IMR-90 (cell line): Measurements from ENCODE around the gene ALDH3B2. TPM values are rescaled to one million over a fixed set of nuclear protein-coding genes. Genes with fewer than 3 reads are reported as not detected.

Experiments used
- ATAC-seq: fragments of 200-7000 bp; cut with Tn5 transposase; 2 replicates; pipeline ENCODE4 v1.9.1; 2020; ENCODE audit warnings: low read depth, mild to moderate bottlenecking, moderate library complexity
- BruUV-seq: library from RNA; stranded (reverse); fragments of 400-500 nt; replicated peaks from 2 replicates; lab custom pipeline; 2021; lab: Mats Ljungman, UMichigan
- CTCF ChIA-PET: fragments of 300-600 bp; formaldehyde crosslinking; extraction: SDS; loops from one replicate; lab custom pipeline; 2021; ENCODE audit warnings: antibody characterized with exemption; lab: Yijun Ruan, JAX
- POLR2A ChIA-PET: fragments of 300-600 bp; sonication (Branson Sonifier 250); formaldehyde crosslinking; loops from one replicate; lab custom pipeline; 2022; ENCODE audit warnings: antibody characterized with exemption; ENCODE audit not compliant: unreplicated experiment; lab: Charles Lee
- DNase-seq: peaks from one replicate; pipeline ENCODE4 v3.0.0; 2013
- H2AFZ ChIP-seq: replicated peaks from 2 replicates; pipeline ENCODE3; 2013; ENCODE audit warnings: low read length, mild to moderate bottlenecking; ENCODE audit not compliant: poor library complexity
- H2AK5ac ChIP-seq: 2 replicates; pipeline ENCODE4 v1.6.1; 2013; ENCODE audit warnings: low read depth, low read length, inconsistent platforms
- H2AK9ac ChIP-seq: replicated peaks from 2 replicates; pipeline ENCODE3; 2013; ENCODE audit warnings: mild to moderate bottlenecking, low read depth, low read length, moderate library complexity; ENCODE audit not compliant: poor library complexity
- H2BK120ac ChIP-seq: 2 replicates; pipeline ENCODE4 v1.6.1; 2013; ENCODE audit warnings: low read depth, low read length, inconsistent platforms
- H2BK15ac ChIP-seq: 3 replicates; pipeline ENCODE4 v1.6.1; 2013; ENCODE audit warnings: low read depth, low read length, inconsistent platforms
- H2BK20ac ChIP-seq: 2 replicates; pipeline ENCODE4 v1.6.1; 2013; ENCODE audit warnings: low read depth, mild to moderate bottlenecking, inconsistent platforms, low read length, moderate library complexity
- H2BK5ac ChIP-seq: 2 replicates; pipeline ENCODE4 v1.6.1; 2013; ENCODE audit warnings: mild to moderate bottlenecking, low read depth, low read length, inconsistent platforms; ENCODE audit not compliant: poor library complexity, severe bottlenecking
- H3K14ac ChIP-seq: replicated peaks from 2 replicates; pipeline ENCODE4 v1.6.1; 2013; ENCODE audit warnings: low read depth, low read length, inconsistent platforms
- H3K18ac ChIP-seq: 2 replicates; pipeline ENCODE4 v1.6.1; 2013; ENCODE audit warnings: low read depth, low read length, control low read depth
- H3K23ac ChIP-seq: 2 replicates; pipeline ENCODE4 v1.6.1; 2013; ENCODE audit warnings: low read depth, low read length, inconsistent platforms
- H3K27ac ChIP-seq: 2 replicates; pipeline ENCODE4 v1.5.1; 2013; ENCODE audit warnings: mild to moderate bottlenecking, control low read depth, low read length; ENCODE audit not compliant: insufficient read depth
- H3K27me3 ChIP-seq: 2 replicates; pipeline ENCODE4 v1.6.1; 2013; ENCODE audit warnings: low read length; ENCODE audit not compliant: control insufficient read depth, insufficient read depth
- H3K36me3 ChIP-seq: 2 replicates; pipeline ENCODE4 v1.6.1; 2013; ENCODE audit warnings: low read length, mixed read lengths; ENCODE audit not compliant: control insufficient read depth, insufficient read depth
- H3K4ac ChIP-seq: 2 replicates; pipeline ENCODE4 v1.6.1; 2013; ENCODE audit warnings: low read depth, low read length, inconsistent platforms
- H3K4me1 ChIP-seq: 2 replicates; pipeline ENCODE4 v1.6.1; 2013; ENCODE audit warnings: low read length, mixed read lengths; ENCODE audit not compliant: control insufficient read depth, insufficient read depth
- H3K4me2 ChIP-seq: 2 replicates; pipeline ENCODE4 v1.6.1; 2013; ENCODE audit warnings: low read depth, mild to moderate bottlenecking, control low read depth, low read length, moderate library complexity
- H3K4me3 ChIP-seq: 2 replicates; pipeline ENCODE4 v1.5.1; 2013; ENCODE audit warnings: low read depth, mild to moderate bottlenecking, control low read depth, low read length, moderate library complexity; ENCODE audit not compliant: insufficient read depth
- H3K56ac ChIP-seq: 2 replicates; pipeline ENCODE4 v1.6.1; 2013; ENCODE audit warnings: low read length, inconsistent platforms; ENCODE audit not compliant: insufficient read depth; ENCODE audit errors: extremely low read depth
- H3K79me1 ChIP-seq, 2 experiments: 2 replicates each; pipeline ENCODE4 v1.6.1; 2013; ENCODE audit warnings: low read length in 2 of 2, inconsistent platforms in 1 of 2, low read depth in 1 of 2
- H3K9ac ChIP-seq: 2 replicates; pipeline ENCODE4 v1.6.1; 2013; ENCODE audit warnings: low read depth, low read length, control low read depth
- H3K9me1 ChIP-seq: 2 replicates; pipeline ENCODE4 v1.6.1; 2013; ENCODE audit warnings: low read length, inconsistent platforms; ENCODE audit not compliant: insufficient read depth
- H3K9me3 ChIP-seq: 2 replicates; pipeline ENCODE4 v1.6.1; 2013; ENCODE audit warnings: low read length; ENCODE audit not compliant: control insufficient read depth, insufficient read depth
- H4K20me1 ChIP-seq: 2 replicates; pipeline ENCODE4 v1.6.1; 2013; ENCODE audit warnings: low read length, inconsistent platforms; ENCODE audit not compliant: insufficient read depth
- H4K5ac ChIP-seq: 2 replicates; pipeline ENCODE4 v1.6.1; 2013; ENCODE audit warnings: mild to moderate bottlenecking, low read depth, low read length, control low read depth
- H4K8ac ChIP-seq, 2 experiments: 2 replicates each; pipeline ENCODE4 v1.6.1; 2013; ENCODE audit warnings: low read depth in 2 of 2, low read length in 2 of 2, control low read depth in 1 of 2, inconsistent platforms in 1 of 2
- H4K91ac ChIP-seq: 2 replicates; pipeline ENCODE4 v1.6.1; 2013; ENCODE audit warnings: low read depth, low read length, inconsistent platforms; ENCODE audit not compliant: insufficient read depth
- BHLHE40 ChIP-seq: fragments of 150-350 bp; IDR thresholded peaks from 2 replicates; pipeline ENCODE4 v1.6.1; 2016; ENCODE audit warnings: mild to moderate bottlenecking, low read depth, low read length
- CEBPB ChIP-seq: IDR thresholded peaks from 2 replicates; pipeline ENCODE4 v1.6.1; 2012; ENCODE audit warnings: low read depth, low read length, improper control_type of control experiment
- CHD1 ChIP-seq: IDR thresholded peaks from 2 replicates; pipeline ENCODE4 v1.6.1; 2012; ENCODE audit warnings: low read depth, low read length, improper control_type of control experiment
- FOS ChIP-seq: fragments of 150-350 bp; IDR thresholded peaks from 2 replicates; pipeline ENCODE4 v1.6.1; 2016; ENCODE audit warnings: low read depth, low read length
- MAFK ChIP-seq: IDR thresholded peaks from 2 replicates; pipeline ENCODE4 v1.6.1; 2012; ENCODE audit warnings: low read depth, low read length, improper control_type of control experiment
- MAZ ChIP-seq: IDR thresholded peaks from 2 replicates; pipeline ENCODE4 v1.6.1; 2012; ENCODE audit warnings: low read depth, mild to moderate bottlenecking, low read length, improper control_type of control experiment, moderate library complexity, borderline replicate concordance
- MXI1 ChIP-seq: IDR thresholded peaks from 2 replicates; pipeline ENCODE4 v1.6.1; 2012; ENCODE audit warnings: low read depth, mild to moderate bottlenecking, low read length, moderate library complexity, borderline replicate concordance
- NFE2L2 ChIP-seq: fragments of 150-350 bp; IDR thresholded peaks from 2 replicates; pipeline ENCODE4 v1.6.1; 2016; ENCODE audit warnings: low read depth, mild to moderate bottlenecking, low read length
- POLR2A ChIP-seq: IDR thresholded peaks from 2 replicates; pipeline ENCODE4 v1.6.1; 2012; ENCODE audit warnings: mild to moderate bottlenecking, low read depth, low read length
- RAD21 ChIP-seq: IDR thresholded peaks from 2 replicates; pipeline ENCODE4 v1.6.1; 2012; ENCODE audit warnings: low read length, improper control_type of control experiment
- RCOR1 ChIP-seq: IDR thresholded peaks from 2 replicates; pipeline ENCODE4 v1.6.1; 2012; ENCODE audit warnings: mild to moderate bottlenecking, low read length, improper control_type of control experiment; ENCODE audit not compliant: insufficient replicate concordance
- RFX5 ChIP-seq: IDR thresholded peaks from 2 replicates; pipeline ENCODE4 v1.8.0; 2012; ENCODE audit warnings: low read depth, mild to moderate bottlenecking, low read length, moderate library complexity
- SMC3 ChIP-seq: fragments of 150-350 bp; IDR thresholded peaks from 2 replicates; pipeline ENCODE4 v1.6.1; 2016; ENCODE audit warnings: low read depth, mild to moderate bottlenecking, antibody characterized with exemption, low read length, moderate library complexity
- WGBS, 2 experiments: methylation state at CpG; one replicate each; pipeline versions ENCODE4 v1.1.5 to v1.1.7; 2013; ENCODE audit warnings: missing lambda C conversion rate in 2 of 2; ENCODE audit not compliant: insufficient read length in 1 of 2; ENCODE audit errors: extremely low coverage in 2 of 2; 5-methylcytosine and 5-hydroxymethylcytosine counted together
- dilution Hi-C: fragments of 300-500 bp; cut with HindIII; formaldehyde crosslinking; loops from one replicate; pipeline ENCODE4 v1.14.3; 2018; ENCODE audit warnings: low sequenced_read_pairs; ENCODE audit not compliant: unreplicated experiment
- in situ Hi-C: fragments of 300-500 bp; cut with MboI; formaldehyde crosslinking; loops from 3 replicates; pipeline ENCODE4 v1.14.3; 2019; ENCODE audit warnings: low sequenced_read_pairs, inconsistent platforms, mixed read lengths
- intact Hi-C: fragments of 100-400 bp; cut with micrococcal nuclease; formaldehyde crosslinking; loops from 2 replicates; pipeline ENCODE4 v1.10.0; 2022
- polyA plus RNA-seq, 3 experiments: library from polyadenylated mRNA; depleted of rRNA; stranded (reverse); fragments of >200 nt; gene quantifications; 2 replicates each; pipeline ENCODE4 v1.2.3, GENCODE V29; 2012; ENCODE audit warnings: low replicate concordance in 1 of 3
- total RNA-seq: library from RNA; depleted of rRNA; stranded (reverse); fragments of >200 nt; gene quantifications from 2 replicates; pipeline ENCODE4 v1.2.3, GENCODE V29; 2012
- TF ChIP-seq, protein P1 (sequence below): fragments of 150-350 bp; IDR thresholded peaks from 2 replicates; pipeline ENCODE4 v1.6.1; 2017; ENCODE audit warnings: mild to moderate bottlenecking, antibody characterized with exemption, low read length, low read depth
- TF ChIP-seq, protein P2 (sequence below): fragments of 150-350 bp; IDR thresholded peaks from 2 replicates; pipeline ENCODE4 v1.6.1; 2016; ENCODE audit warnings: low read depth, mild to moderate bottlenecking, low read length, moderate library complexity, borderline replicate concordance
- TF ChIP-seq, protein P3 (sequence below): conservative IDR thresholded peaks from 2 replicates; pipeline ENCODE4 v1.5.1; 2012; ENCODE audit warnings: mild to moderate bottlenecking, low read depth, low read length, improper control_type of control experiment

Gene ALDH3B2
- total and polyA plus RNA-seq, 2 of the 4 experiments (the other 2 are of a cell fraction): not detected

DNA sequence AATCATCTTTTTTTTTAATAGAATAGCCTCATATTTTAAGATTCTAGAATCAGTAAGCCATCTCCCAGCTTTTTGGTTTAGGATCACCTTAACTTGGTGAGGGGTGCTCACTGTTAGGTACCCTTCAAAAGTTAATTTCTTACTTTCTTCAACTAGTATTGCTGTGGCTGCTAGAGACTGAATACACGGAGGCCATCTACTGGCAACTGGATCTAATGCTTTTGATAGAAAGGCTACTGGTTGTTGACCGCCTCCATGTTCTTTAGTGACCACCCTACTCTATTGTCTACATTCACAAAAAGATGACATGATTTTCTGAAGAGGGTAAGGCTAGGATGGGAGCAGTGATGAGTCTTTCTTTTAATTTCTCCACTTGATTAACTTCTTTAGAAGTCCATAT is 16.7 kb upstream of the ALDH3B2 start:
- H3K9me1 ChIP-seq: no peaks in the 10 kb centered on the region
- TF ChIP-seq SMC3: no peak
- no peak for TF ChIP-seq MAFK
- no peak for TF ChIP-seq MAZ
- TF ChIP-seq, protein P1, sequence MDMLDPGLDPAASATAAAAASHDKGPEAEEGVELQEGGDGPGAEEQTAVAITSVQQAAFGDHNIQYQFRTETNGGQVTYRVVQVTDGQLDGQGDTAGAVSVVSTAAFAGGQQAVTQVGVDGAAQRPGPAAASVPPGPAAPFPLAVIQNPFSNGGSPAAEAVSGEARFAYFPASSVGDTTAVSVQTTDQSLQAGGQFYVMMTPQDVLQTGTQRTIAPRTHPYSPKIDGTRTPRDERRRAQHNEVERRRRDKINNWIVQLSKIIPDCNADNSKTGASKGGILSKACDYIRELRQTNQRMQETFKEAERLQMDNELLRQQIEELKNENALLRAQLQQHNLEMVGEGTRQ: no peak
- no peak for TF ChIP-seq FOS
- TF ChIP-seq NFE2L2: no peak
- no peak for TF ChIP-seq CHD1
- TF ChIP-seq CEBPB: no peak
- no peak for TF ChIP-seq RCOR1
- TF ChIP-seq RAD21: no peak
- TF ChIP-seq, protein P2, sequence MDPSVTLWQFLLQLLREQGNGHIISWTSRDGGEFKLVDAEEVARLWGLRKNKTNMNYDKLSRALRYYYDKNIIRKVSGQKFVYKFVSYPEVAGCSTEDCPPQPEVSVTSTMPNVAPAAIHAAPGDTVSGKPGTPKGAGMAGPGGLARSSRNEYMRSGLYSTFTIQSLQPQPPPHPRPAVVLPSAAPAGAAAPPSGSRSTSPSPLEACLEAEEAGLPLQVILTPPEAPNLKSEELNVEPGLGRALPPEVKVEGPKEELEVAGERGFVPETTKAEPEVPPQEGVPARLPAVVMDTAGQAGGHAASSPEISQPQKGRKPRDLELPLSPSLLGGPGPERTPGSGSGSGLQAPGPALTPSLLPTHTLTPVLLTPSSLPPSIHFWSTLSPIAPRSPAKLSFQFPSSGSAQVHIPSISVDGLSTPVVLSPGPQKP: no peak
- no peak for TF ChIP-seq RFX5
- no peak for TF ChIP-seq POLR2A
- TF ChIP-seq BHLHE40: no peak
- TF ChIP-seq, protein P3, sequence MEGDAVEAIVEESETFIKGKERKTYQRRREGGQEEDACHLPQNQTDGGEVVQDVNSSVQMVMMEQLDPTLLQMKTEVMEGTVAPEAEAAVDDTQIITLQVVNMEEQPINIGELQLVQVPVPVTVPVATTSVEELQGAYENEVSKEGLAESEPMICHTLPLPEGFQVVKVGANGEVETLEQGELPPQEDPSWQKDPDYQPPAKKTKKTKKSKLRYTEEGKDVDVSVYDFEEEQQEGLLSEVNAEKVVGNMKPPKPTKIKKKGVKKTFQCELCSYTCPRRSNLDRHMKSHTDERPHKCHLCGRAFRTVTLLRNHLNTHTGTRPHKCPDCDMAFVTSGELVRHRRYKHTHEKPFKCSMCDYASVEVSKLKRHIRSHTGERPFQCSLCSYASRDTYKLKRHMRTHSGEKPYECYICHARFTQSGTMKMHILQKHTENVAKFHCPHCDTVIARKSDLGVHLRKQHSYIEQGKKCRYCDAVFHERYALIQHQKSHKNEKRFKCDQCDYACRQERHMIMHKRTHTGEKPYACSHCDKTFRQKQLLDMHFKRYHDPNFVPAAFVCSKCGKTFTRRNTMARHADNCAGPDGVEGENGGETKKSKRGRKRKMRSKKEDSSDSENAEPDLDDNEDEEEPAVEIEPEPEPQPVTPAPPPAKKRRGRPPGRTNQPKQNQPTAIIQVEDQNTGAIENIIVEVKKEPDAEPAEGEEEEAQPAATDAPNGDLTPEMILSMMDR: no peak
- TF ChIP-seq MXI1: no peak
- POLR2A ChIA-PET: no interaction called here
- H2BK5ac ChIP-seq: no peak overlapping the region
- H2BK20ac ChIP-seq: no peak overlapping the region
- H4K8ac ChIP-seq: no peak overlapping the region
- no peak overlapping the region for H4K91ac ChIP-seq
- no peak overlapping the region for H2AK5ac ChIP-seq
- no peaks in the 10 kb centered on the region for H4K20me1 ChIP-seq
- no peak overlapping the region for H3K14ac ChIP-seq
- H3K23ac ChIP-seq: no peak overlapping the region
- peaks cover 28% of the 10 kb centered on the region for H3K27me3 ChIP-seq
- H3K4me3 ChIP-seq: no peak overlapping the region
- H3K27ac ChIP-seq: no peak overlapping the region
- H3K4ac ChIP-seq: no peak overlapping the region
- dilution Hi-C loops: no loop called here
- H4K5ac ChIP-seq: no peak overlapping the region
- H3K18ac ChIP-seq: no peak overlapping the region
- H2AK9ac ChIP-seq: no peak overlapping the region
- in situ Hi-C loops: no loop called here
- H2BK120ac ChIP-seq: no peak overlapping the region
- CTCF ChIA-PET: interaction anchor here (1.4 kb wide), 1 partner anchor 61 kb away, joined by 6 read pairs; the partner anchor contains the start of gene NUDT8
- H3K9ac ChIP-seq: no peak overlapping the region
- no peak for DNase-seq
- intact Hi-C loops: no loop called here
- ATAC-seq: no peak
- H3K56ac ChIP-seq: no peak overlapping the region
- H3K36me3 ChIP-seq: no peaks in the 10 kb centered on the region
- H3K4me2 ChIP-seq: no peak overlapping the region
- H3K9me3 ChIP-seq: 0 out of 2 replicates have a peak, but pooled peaks cover 2% of the 10 kb centered on the region
- H3K79me1 ChIP-seq: no peaks in the 10 kb centered on the region
- no peak overlapping the region for H2BK15ac ChIP-seq
- no CpG with 5 or more reads among the region's 2 CpGs for WGBS, 2 experiments
- no peak overlapping the region for H2AFZ ChIP-seq
- no TSS peak for BruUV-seq
- no peaks in the 10 kb centered on the region for H3K4me1 ChIP-seq
